Peyer's patch (tissue), 4 donors: ENCODE results near the gene TIGD1.

Experiments
- POLR2A ChIP-seq, 2 donors: fragments of 450-650 bp; IDR thresholded peaks; one replicate each; pipeline ENCODE4 v1.5.1; 2017; ENCODE audit warnings: antibody characterized with exemption in 2 of 2, mild to moderate bottlenecking in 2 of 2, moderate library complexity in 2 of 2
- TF ChIP-seq, protein P1 (sequence below), 6 experiments: fragments of 450-650 bp in 4 of 6; fragments of 200-600 bp in 2 of 6; sonication (generic) in 1 of 6; IDR thresholded peaks; one replicate each; pipeline ENCODE4 v1.5.1; 2017 to 2019; ENCODE audit warnings: antibody characterized with exemption in 6 of 6, mild to moderate bottlenecking in 3 of 6, moderate library complexity in 1 of 6

DNA sequence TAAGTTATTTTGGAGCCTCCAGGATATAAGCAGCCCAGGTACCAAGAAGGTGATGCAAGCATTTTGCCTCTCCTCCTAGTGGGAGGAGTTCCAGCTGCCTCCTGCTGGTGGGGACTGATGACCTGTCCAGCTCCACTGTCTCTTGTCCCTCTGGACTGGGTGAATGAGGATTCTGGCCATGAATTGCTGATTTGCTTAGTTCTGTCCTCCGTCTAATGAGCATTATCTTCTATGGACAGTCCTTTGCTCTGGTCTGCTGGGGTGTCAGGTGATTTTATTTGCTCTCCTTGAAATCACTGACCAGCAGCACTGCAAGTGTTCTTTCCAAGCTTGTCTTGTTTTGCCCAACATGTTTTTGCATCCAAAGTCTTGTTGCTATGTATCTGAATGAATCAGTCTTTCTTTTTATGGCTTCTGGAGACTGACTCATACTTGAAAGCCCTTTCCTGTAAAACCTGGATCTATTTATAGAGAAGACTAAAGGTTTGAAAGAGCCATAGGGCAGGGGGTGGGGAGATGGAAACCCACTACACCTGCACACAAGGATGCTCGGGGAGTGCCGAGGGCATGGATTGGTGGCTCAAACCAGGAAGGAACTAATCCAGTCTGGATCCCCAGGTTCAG lies 42.5 kb upstream of the TIGD1 start:
- TF ChIP-seq, protein P1, sequence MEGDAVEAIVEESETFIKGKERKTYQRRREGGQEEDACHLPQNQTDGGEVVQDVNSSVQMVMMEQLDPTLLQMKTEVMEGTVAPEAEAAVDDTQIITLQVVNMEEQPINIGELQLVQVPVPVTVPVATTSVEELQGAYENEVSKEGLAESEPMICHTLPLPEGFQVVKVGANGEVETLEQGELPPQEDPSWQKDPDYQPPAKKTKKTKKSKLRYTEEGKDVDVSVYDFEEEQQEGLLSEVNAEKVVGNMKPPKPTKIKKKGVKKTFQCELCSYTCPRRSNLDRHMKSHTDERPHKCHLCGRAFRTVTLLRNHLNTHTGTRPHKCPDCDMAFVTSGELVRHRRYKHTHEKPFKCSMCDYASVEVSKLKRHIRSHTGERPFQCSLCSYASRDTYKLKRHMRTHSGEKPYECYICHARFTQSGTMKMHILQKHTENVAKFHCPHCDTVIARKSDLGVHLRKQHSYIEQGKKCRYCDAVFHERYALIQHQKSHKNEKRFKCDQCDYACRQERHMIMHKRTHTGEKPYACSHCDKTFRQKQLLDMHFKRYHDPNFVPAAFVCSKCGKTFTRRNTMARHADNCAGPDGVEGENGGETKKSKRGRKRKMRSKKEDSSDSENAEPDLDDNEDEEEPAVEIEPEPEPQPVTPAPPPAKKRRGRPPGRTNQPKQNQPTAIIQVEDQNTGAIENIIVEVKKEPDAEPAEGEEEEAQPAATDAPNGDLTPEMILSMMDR (IDR thresholded peaks at IDR 0.05), result peak in 2 of 6 experiments; percentile 43 to 46
- no peak for TF ChIP-seq POLR2A (IDR thresholded peaks at IDR 0.05)
